HepG2 (cell line): ENCODE results near the gene TESK1. TPM values are rescaled to one million over a fixed set of nuclear protein-coding genes. Genes with fewer than 3 reads are reported as not detected.

ENCODE experiments used
- ETV5 ChIP-seq: IDR thresholded peaks from 2 replicates; pipeline ENCODE4 v1.6.1; 2018; ENCODE audit warnings: missing biosample characterization, missing genetic modification reagents, inconsistent platforms, borderline replicate concordance
- FOXC1 ChIP-seq: sonication (generic); formaldehyde crosslinking; IDR thresholded peaks from 2 replicates; pipeline ENCODE4 v1.8.0; 2022; ENCODE audit warnings: mild to moderate bottlenecking, missing genetic modification reagents, borderline replicate concordance
- FOXP1 ChIP-seq, 2 experiments: fragments of 450-650 bp in 1 of 2; IDR thresholded peaks; 2 replicates each; pipeline ENCODE4 v1.6.1; 2017 to 2018; ENCODE audit warnings: antibody characterized with exemption in 1 of 2
- KDM1A ChIP-seq: IDR thresholded peaks from 2 replicates; pipeline ENCODE4 v1.6.1; 2016; ENCODE audit warnings: missing compliant biosample characterization
- MED13 ChIP-seq: sonication (generic); formaldehyde crosslinking; IDR thresholded peaks from 2 replicates; pipeline ENCODE4 v1.5.0; 2020; ENCODE audit warnings: missing genetic modification reagents
- POGZ ChIP-seq: sonication (generic); formaldehyde crosslinking; IDR thresholded peaks from 2 replicates; pipeline ENCODE4 v1.4.0; 2020; ENCODE audit warnings: mild to moderate bottlenecking, missing genetic modification reagents
- SOX13 ChIP-seq, 3 experiments: fragments of 450-650 bp in 1 of 3; sonication (generic) in 1 of 3; formaldehyde crosslinking in 1 of 3; IDR thresholded peaks in 2 of 3; conservative IDR thresholded peaks in 1 of 3; 2 replicates each; pipeline versions ENCODE4 v1.5.0 to v1.6.1; 2016 to 2020; ENCODE audit warnings: antibody characterized with exemption in 1 of 3, mild to moderate bottlenecking in 1 of 3, missing compliant biosample characterization in 1 of 3, missing genetic modification reagents in 1 of 3, moderate library complexity in 1 of 3
- SOX5 ChIP-seq: IDR thresholded peaks from 2 replicates; pipeline ENCODE4 v1.6.1; 2016; ENCODE audit warnings: borderline replicate concordance
- ZNF138 ChIP-seq: sonication (generic); formaldehyde crosslinking; IDR thresholded peaks from 2 replicates; pipeline ENCODE4 v1.5.0; 2020; ENCODE audit warnings: mild to moderate bottlenecking, low read depth, missing genetic modification reagents
- ZNF501 ChIP-seq: sonication (generic); formaldehyde crosslinking; IDR thresholded peaks from 2 replicates; pipeline ENCODE4 v1.5.1; 2020; ENCODE audit warnings: mild to moderate bottlenecking, moderate library complexity, missing genetic modification reagents
- polyA plus RNA-seq, 8 experiments: library from polyadenylated mRNA; depleted of rRNA in 3 of 8; stranded (reverse) in 7 of 8; unstranded in 1 of 8; fragments of >200 nt; fragmentation: Illumina TruSeq in 4 of 8; extraction: Trizol in 4 of 8; gene quantifications; 2 replicates each; pipeline versions ENCODE4 v1.2.1 to v1.2.3, GENCODE V29; 2011 to 2016; ENCODE audit warnings: low read depth in 4 of 8, missing spikeins in 1 of 8, mixed read lengths in 1 of 8; ENCODE audit not compliant: insufficient read depth in 1 of 8
- total RNA-seq, 5 experiments: library from RNA; depleted of rRNA; stranded (reverse); fragments of >200 nt; fragmentation: Illumina TruSeq; extraction: Trizol; gene quantifications; 2 replicates each; pipeline ENCODE4 v1.2.3, GENCODE V29; 2016; ENCODE audit warnings: low read depth in 1 of 5
- TF ChIP-seq, protein P1 (sequence below): IDR thresholded peaks from 2 replicates; pipeline ENCODE4 v1.6.1; 2016; ENCODE audit warnings: control low read depth
- TF ChIP-seq, protein P2 (sequence below): sonication (generic); formaldehyde crosslinking; IDR thresholded peaks from 2 replicates; pipeline ENCODE4 v1.4.0; 2020; ENCODE audit warnings: mild to moderate bottlenecking, missing genetic modification reagents
- TF ChIP-seq, protein P3 (sequence below): sonication (generic); formaldehyde crosslinking; IDR thresholded peaks from 2 replicates; pipeline ENCODE4 v1.8.1; 2023; ENCODE audit warnings: mild to moderate bottlenecking, missing genetic modification reagents, borderline replicate concordance
- TF ChIP-seq, protein P4 (sequence below): sonication (generic); formaldehyde crosslinking; IDR thresholded peaks from 2 replicates; pipeline ENCODE4 v1.5.1; 2020; ENCODE audit warnings: missing genetic modification reagents, mild to moderate bottlenecking, borderline replicate concordance
- TF ChIP-seq, protein P5 (sequence below): sonication (generic); formaldehyde crosslinking; IDR thresholded peaks from 2 replicates; pipeline ENCODE4 v1.9.0; 2021; ENCODE audit warnings: missing genetic modification reagents, mild to moderate bottlenecking, borderline replicate concordance
- TF ChIP-seq, protein P6 (sequence below): sonication (generic); formaldehyde crosslinking; IDR thresholded peaks from 2 replicates; pipeline ENCODE4 v1.4.0; 2020; ENCODE audit warnings: mild to moderate bottlenecking, low read depth, missing genetic modification reagents
- TF ChIP-seq, protein P7 (sequence below): sonication (generic); formaldehyde crosslinking; IDR thresholded peaks from 2 replicates; pipeline ENCODE4 v1.4.0; 2020; ENCODE audit warnings: missing genetic modification reagents
- TF ChIP-seq, protein P8 (sequence below): sonication (generic); formaldehyde crosslinking; IDR thresholded peaks from 2 replicates; pipeline ENCODE4 v1.5.0; 2020; ENCODE audit warnings: missing genetic modification reagents

The TESK1 gene
- total and polyA plus RNA-seq, 2 of the 13 experiments (the other 11 are each of a cell fraction or from before 2014, with no cell fraction given): 7.3 to 13.6 TPM

DNA sequence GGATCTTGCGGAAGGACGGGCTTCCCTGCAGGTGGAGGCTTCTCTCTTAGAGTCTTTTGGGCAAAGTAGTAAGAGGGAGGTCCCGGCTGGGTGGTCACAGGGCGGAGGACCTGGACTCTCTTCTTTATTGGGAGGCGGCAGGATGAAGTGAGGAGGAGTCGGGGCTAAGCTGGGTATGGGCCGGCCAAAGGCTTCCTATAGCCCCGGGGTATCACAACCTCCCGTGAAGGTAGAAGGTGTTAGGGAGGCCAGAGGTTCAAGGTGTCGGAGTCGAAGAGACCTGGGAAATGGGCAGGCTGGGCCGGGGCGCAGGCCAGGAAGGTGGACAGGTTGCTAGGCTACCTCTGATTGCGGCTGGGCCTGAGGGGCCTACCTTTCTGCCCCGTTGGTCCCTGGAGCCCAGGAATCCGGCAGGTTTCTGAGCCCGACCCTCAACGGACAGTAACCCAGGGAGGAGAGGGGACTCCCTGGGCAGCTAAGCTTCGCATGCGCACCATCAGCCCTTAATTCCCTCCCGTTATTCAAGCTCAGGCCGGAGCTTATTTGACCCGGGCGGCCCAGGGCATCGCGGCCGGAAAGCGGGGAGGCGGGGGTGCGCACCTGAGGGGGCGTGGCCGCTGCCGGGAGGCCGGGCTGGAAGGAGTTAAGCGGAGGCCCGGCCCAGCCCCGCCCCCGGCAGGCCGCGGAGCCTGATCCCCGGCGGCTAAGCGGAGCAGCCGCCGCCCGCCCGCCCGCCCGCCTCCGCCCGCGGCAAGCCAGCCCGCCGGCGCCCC is at the start of gene TESK1 (continued):
- TF ChIP-seq, protein P1, sequence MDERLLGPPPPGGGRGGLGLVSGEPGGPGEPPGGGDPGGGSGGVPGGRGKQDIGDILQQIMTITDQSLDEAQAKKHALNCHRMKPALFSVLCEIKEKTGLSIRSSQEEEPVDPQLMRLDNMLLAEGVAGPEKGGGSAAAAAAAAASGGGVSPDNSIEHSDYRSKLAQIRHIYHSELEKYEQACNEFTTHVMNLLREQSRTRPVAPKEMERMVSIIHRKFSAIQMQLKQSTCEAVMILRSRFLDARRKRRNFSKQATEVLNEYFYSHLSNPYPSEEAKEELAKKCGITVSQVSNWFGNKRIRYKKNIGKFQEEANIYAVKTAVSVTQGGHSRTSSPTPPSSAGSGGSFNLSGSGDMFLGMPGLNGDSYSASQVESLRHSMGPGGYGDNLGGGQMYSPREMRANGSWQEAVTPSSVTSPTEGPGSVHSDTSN (CRISPR knock-in tag): no peak
- TF ChIP-seq MED13 (CRISPR knock-in tag) (0 out of 2 replicates have a peak, but pooled peaks have one; percentile 47), ZNF501 (CRISPR knock-in tag) (no peak), KDM1A (CRISPR knock-in tag) (no peak), FOXP1 (IDR thresholded peaks at IDR 0.05) (no peak), FOXP1 (CRISPR knock-in tag; IDR thresholded peaks at IDR 0.05) (no peak), FOXC1 (CRISPR knock-in tag) (no peak), ZNF138 (CRISPR knock-in tag) (no peak), POGZ (CRISPR knock-in tag) (no peak), SOX13 (IDR thresholded peaks at IDR 0.05) (no peak), SOX13 (CRISPR knock-in tag; conservative IDR thresholded peaks at IDR 0.05 in 1 of 2, IDR thresholded peaks at IDR 0.05 in 1 of 2) (no peak), ETV5 (CRISPR knock-in tag) (peak; percentile 67), SOX5 (CRISPR knock-in tag) (peak; percentile 16; the same call in 1 of the 2 replicates)
- TF ChIP-seq, protein P2, sequence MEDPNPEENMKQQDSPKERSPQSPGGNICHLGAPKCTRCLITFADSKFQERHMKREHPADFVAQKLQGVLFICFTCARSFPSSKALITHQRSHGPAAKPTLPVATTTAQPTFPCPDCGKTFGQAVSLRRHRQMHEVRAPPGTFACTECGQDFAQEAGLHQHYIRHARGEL (CRISPR knock-in tag): no peak
- TF ChIP-seq, protein P3, sequence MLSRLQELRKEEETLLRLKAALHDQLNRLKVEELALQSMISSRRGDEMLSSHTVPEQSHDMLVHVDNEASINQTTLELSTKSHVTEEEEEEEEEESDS (CRISPR knock-in tag): no peak
- TF ChIP-seq, protein P4, sequence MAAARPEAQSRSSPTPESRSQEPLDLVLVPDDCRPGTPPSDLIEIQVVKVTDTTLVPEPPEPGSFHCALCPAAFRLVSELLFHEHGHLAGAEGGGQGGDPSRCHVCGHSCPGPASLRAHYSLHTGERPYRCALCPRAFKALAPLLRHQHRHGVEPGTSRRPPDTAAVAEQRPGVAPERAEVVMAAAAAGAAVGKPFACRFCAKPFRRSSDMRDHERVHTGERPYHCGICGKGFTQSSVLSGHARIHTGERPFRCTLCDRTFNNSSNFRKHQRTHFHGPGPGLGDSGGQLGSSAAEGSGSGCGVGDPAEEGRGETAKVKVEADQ: no peak
- TF ChIP-seq, protein P5, sequence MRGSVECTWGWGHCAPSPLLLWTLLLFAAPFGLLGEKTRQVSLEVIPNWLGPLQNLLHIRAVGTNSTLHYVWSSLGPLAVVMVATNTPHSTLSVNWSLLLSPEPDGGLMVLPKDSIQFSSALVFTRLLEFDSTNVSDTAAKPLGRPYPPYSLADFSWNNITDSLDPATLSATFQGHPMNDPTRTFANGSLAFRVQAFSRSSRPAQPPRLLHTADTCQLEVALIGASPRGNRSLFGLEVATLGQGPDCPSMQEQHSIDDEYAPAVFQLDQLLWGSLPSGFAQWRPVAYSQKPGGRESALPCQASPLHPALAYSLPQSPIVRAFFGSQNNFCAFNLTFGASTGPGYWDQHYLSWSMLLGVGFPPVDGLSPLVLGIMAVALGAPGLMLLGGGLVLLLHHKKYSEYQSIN: no peak
- TF ChIP-seq, protein P6, sequence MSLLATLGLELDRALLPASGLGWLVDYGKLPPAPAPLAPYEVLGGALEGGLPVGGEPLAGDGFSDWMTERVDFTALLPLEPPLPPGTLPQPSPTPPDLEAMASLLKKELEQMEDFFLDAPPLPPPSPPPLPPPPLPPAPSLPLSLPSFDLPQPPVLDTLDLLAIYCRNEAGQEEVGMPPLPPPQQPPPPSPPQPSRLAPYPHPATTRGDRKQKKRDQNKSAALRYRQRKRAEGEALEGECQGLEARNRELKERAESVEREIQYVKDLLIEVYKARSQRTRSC (CRISPR knock-in tag): no peak
- TF ChIP-seq, protein P7, sequence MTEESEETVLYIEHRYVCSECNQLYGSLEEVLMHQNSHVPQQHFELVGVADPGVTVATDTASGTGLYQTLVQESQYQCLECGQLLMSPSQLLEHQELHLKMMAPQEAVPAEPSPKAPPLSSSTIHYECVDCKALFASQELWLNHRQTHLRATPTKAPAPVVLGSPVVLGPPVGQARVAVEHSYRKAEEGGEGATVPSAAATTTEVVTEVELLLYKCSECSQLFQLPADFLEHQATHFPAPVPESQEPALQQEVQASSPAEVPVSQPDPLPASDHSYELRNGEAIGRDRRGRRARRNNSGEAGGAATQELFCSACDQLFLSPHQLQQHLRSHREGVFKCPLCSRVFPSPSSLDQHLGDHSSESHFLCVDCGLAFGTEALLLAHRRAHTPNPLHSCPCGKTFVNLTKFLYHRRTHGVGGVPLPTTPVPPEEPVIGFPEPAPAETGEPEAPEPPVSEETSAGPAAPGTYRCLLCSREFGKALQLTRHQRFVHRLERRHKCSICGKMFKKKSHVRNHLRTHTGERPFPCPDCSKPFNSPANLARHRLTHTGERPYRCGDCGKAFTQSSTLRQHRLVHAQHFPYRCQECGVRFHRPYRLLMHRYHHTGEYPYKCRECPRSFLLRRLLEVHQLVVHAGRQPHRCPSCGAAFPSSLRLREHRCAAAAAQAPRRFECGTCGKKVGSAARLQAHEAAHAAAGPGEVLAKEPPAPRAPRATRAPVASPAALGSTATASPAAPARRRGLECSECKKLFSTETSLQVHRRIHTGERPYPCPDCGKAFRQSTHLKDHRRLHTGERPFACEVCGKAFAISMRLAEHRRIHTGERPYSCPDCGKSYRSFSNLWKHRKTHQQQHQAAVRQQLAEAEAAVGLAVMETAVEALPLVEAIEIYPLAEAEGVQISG (CRISPR knock-in tag): peak; percentile 47
- TF ChIP-seq, protein P8, sequence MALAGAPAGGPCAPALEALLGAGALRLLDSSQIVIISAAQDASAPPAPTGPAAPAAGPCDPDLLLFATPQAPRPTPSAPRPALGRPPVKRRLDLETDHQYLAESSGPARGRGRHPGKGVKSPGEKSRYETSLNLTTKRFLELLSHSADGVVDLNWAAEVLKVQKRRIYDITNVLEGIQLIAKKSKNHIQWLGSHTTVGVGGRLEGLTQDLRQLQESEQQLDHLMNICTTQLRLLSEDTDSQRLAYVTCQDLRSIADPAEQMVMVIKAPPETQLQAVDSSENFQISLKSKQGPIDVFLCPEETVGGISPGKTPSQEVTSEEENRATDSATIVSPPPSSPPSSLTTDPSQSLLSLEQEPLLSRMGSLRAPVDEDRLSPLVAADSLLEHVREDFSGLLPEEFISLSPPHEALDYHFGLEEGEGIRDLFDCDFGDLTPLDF: no peak
